CD4-positive, CD25-positive, alpha-beta regulatory T cell (primary cell): ENCODE results near the gene KSR2. TPM values are rescaled to one million over a fixed set of nuclear protein-coding genes. Genes with fewer than 3 reads are reported as not detected.
"Not testable (repeated sequence)": the region's sequence is repeated elsewhere in the genome, so short reads cannot be mapped to it uniquely, and the experiment has no call there.

Experiments
- ATAC-seq, 2 donors: fragments of 150-1000 bp; cut with Tn5 transposase; one replicate each; pipeline ENCODE4 v1.10.0; 2021; ENCODE audit warnings: low read depth in 2 of 2, moderate number of reproducible peaks in 2 of 2, moderate library complexity in 1 of 2
- DNase-seq, 3 donors: peaks; one replicate each; pipeline versions ENCODE4 v3.0.0 to v3.0.0-alpha.2; 2012 to 2022; ENCODE audit warnings: mixed read lengths in 1 of 3
- H3K27ac ChIP-seq: one replicate; pipeline ENCODE4 v1.7.0; 2013; ENCODE audit warnings: mild to moderate bottlenecking, low read length; ENCODE audit not compliant: insufficient read depth, poor library complexity, severe bottlenecking
- H3K27me3 ChIP-seq: one replicate; pipeline ENCODE4 v1.7.0; 2013; ENCODE audit warnings: low read length; ENCODE audit not compliant: control insufficient read depth, insufficient read depth
- H3K36me3 ChIP-seq: one replicate; pipeline ENCODE4 v1.7.0; 2013; ENCODE audit warnings: mild to moderate bottlenecking, low read length, moderate library complexity; ENCODE audit not compliant: control insufficient read depth, insufficient read depth
- H3K4me1 ChIP-seq: 2 replicates; pipeline ENCODE4 v1.7.0; 2013; ENCODE audit warnings: mild to moderate bottlenecking, low read length; ENCODE audit not compliant: insufficient read depth, control insufficient read depth, poor library complexity, severe bottlenecking
- H3K4me3 ChIP-seq: one replicate; pipeline ENCODE4 v1.7.0; 2013; ENCODE audit warnings: low read depth, mild to moderate bottlenecking, low read length, moderate library complexity
- H3K9me3 ChIP-seq, 2 experiments: 1 replicate in 1 of 2; 2 replicates in 1 of 2; pipeline ENCODE4 v1.7.0; 2013; ENCODE audit warnings: low read length in 2 of 2, mild to moderate bottlenecking in 1 of 2, moderate library complexity in 1 of 2; ENCODE audit not compliant: control insufficient read depth in 2 of 2
- H3K27ac Mint-ChIP-seq, 3 donors: one replicate each; pipeline ENCODE4 v1.8.0; 2020 to 2022; ENCODE audit warnings: mild to moderate bottlenecking in 3 of 3, mixed read lengths in 3 of 3, moderate library complexity in 2 of 3
- H3K27me3 Mint-ChIP-seq: one replicate; pipeline ENCODE4 v1.8.0; 2022; ENCODE audit warnings: mild to moderate bottlenecking, mixed read lengths
- H3K36me3 Mint-ChIP-seq: one replicate; pipeline ENCODE4 v1.8.0; 2020; ENCODE audit warnings: mixed read lengths
- H3K4me1 Mint-ChIP-seq, 4 donors: one replicate each; pipeline ENCODE4 v1.8.0; 2020 to 2022; ENCODE audit warnings: mixed read lengths in 4 of 4, mild to moderate bottlenecking in 1 of 4
- H3K4me3 Mint-ChIP-seq, 4 donors: one replicate each; pipeline ENCODE4 v1.8.0; 2020 to 2022; ENCODE audit warnings: mild to moderate bottlenecking in 4 of 4, mixed read lengths in 4 of 4, moderate library complexity in 3 of 4
- H3K9me3 Mint-ChIP-seq, 7 donors: one replicate each; pipeline ENCODE4 v1.8.0; 2020 to 2022; ENCODE audit warnings: mixed read lengths in 7 of 7, mild to moderate bottlenecking in 3 of 7, moderate library complexity in 2 of 7
- polyA plus RNA-seq, 4 donors: library from polyadenylated mRNA; unstranded; fragments of 300-500 nt; fragmentation: Illumina TruSeq; gene quantifications; one replicate each; pipeline ENCODE4 v1.2.3, GENCODE V29; 2021
- total RNA-seq: library from RNA; stranded (reverse); gene quantifications from one replicate; pipeline ENCODE4 v1.2.3, GENCODE V29; 2022

Gene KSR2
- total and polyA plus RNA-seq, 5 donors from 2014 or later: 0.20 TPM; not detected in 4

DNA sequence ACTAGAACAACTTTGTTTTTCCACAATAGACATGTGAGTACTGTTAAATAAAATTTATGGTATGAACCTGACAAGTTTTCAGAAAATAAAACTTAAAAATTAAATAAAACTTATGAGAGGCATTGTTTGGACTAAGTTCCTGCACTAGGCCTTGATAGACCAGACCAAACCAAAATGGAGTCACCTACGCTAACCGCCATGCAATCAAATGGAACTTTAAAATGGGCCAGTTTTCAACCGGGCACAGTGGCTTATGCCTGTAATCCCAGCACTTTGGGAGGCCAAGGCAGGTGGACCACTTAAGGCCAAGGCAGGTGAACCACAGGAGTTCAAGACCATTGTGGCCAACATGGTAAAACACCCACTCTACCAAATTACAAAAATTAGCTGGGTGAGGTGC is 42.6 kb upstream of the KSR2 start:
- ATAC-seq: no peak
- H3K36me3 Mint-ChIP-seq: no peaks in the 10 kb centered on the region

DNA sequence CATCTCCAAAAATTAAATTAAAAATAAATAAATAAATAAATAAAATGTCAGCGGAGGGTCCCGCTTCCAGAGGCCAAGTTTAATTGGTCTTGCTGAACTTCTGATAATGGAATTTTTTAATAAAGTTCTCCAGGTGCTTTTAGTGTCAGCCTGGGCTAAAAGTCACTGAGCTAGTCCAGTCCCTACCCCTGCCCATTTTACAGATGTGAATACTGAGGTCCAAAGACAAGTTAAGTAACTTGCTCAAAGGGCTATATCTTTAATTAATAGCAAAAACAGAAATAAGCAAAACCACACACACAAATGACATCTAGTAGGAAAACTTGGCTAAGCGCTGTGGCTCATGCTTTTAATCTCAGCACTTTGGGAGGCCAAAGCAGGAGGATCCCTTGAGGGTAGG is 42.1 kb upstream of the KSR2 start:
- Mint-ChIP-seq H3K9me3 (no peaks in the 10 kb centered on the region), H3K27ac (no peak overlapping the region), H3K27me3 (peaks cover 4% of the 10 kb centered on the region), H3K4me3 (no peak overlapping the region), H3K36me3 (no peaks in the 10 kb centered on the region), H3K4me1 (peaks cover 0 to under 1% (median 0%) of the 10 kb centered on the region in 4 donors)
- no peaks in the 10 kb centered on the region for H3K4me1 ChIP-seq
- no peaks in the 10 kb centered on the region for H3K27me3 ChIP-seq
- H3K4me3 ChIP-seq: no peak overlapping the region
- ATAC-seq (no peak), DNase-seq (no peak)
- no peak overlapping the region for H3K27ac ChIP-seq
- no peaks in the 10 kb centered on the region for H3K9me3 ChIP-seq
- H3K36me3 ChIP-seq: no peaks in the 10 kb centered on the region

More for the DNA sequence above, 42.6 kb upstream of the KSR2 start:
- Mint-ChIP-seq H3K4me3 (peak overlapping the region in 1 of 4 donors; percentile 43), H3K4me1 (peaks cover 0 to 6% (median 1%) of the 10 kb centered on the region in 4 donors), H3K27ac (no peak overlapping the region), H3K9me3 (peaks cover 0 to under 1% (median 0%) of the 10 kb centered on the region in 7 donors), H3K27me3 (peaks cover 7% of the 10 kb centered on the region)
- Histone ChIP-seq H3K4me1 (no peaks in the 10 kb centered on the region), H3K36me3 (no peaks in the 10 kb centered on the region), H3K4me3 (no peak overlapping the region), H3K27me3 (no peaks in the 10 kb centered on the region), H3K9me3 (no peaks in the 10 kb centered on the region), H3K27ac (no peak overlapping the region)
- no peak for DNase-seq

DNA sequence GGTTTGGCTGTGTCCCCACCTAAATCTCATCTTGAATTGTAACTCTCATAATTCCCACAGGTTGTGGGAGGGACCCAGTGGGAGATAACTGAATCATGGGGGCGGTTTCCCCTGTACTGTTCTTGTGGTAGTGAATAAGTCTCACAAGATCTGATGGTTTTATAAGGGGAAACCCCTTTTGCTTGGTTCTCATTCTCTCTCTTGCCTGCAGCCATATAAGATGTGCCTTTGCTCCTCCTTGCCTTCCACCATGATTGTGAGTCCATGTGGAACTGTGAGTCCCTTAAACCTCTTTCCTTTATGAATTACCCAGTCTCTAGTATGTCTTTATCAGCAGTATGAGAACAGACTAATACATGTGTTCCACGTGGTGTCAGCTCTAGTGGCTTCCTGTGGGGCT is 31.0 kb upstream of the KSR2 start:
- H3K9me3 ChIP-seq, H3K4me3 ChIP-seq, H3K4me3 Mint-ChIP-seq, H3K27ac Mint-ChIP-seq, H3K27ac ChIP-seq, H3K4me1 ChIP-seq, DNase-seq, H3K36me3 Mint-ChIP-seq, ATAC-seq, H3K9me3 Mint-ChIP-seq, H3K27me3 ChIP-seq, H3K4me1 Mint-ChIP-seq, H3K36me3 ChIP-seq, H3K27me3 Mint-ChIP-seq: not testable (repeated sequence)

DNA sequence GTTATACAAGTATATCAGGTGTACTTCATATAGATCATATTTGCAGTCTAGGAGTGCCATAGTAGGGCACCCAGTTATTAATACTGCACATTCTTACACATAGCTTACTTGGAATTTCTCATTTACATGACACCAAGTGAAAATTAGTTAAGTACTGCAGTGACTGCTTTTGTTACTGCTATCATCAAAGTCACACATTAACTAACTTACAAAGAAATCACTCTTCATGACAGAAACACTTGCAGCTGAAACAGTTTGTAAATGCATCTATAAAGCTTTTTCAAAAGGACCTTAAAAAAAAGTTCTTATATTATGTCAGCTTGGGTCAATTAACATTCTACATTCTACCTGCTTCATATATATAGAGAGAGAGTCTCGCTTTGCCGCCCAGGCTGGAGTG is 29.9 kb upstream of the KSR2 start:
- Mint-ChIP-seq H3K27me3 (peaks cover 6% of the 10 kb centered on the region), H3K4me3 (no peak overlapping the region), H3K27ac (no peak overlapping the region), H3K4me1 (no peaks in the 10 kb centered on the region), H3K9me3 (peaks cover 0 to 4% (median 1%) of the 10 kb centered on the region in 7 donors), H3K36me3 (no peaks in the 10 kb centered on the region)
- Histone ChIP-seq H3K4me3 (no peak overlapping the region), H3K36me3 (no peaks in the 10 kb centered on the region), H3K27me3 (peaks cover 3% of the 10 kb centered on the region), H3K27ac (no peak overlapping the region), H3K4me1 (no peaks in the 10 kb centered on the region), H3K9me3 (no peaks in the 10 kb centered on the region)
- ATAC-seq (no peak), DNase-seq (no peak)

DNA sequence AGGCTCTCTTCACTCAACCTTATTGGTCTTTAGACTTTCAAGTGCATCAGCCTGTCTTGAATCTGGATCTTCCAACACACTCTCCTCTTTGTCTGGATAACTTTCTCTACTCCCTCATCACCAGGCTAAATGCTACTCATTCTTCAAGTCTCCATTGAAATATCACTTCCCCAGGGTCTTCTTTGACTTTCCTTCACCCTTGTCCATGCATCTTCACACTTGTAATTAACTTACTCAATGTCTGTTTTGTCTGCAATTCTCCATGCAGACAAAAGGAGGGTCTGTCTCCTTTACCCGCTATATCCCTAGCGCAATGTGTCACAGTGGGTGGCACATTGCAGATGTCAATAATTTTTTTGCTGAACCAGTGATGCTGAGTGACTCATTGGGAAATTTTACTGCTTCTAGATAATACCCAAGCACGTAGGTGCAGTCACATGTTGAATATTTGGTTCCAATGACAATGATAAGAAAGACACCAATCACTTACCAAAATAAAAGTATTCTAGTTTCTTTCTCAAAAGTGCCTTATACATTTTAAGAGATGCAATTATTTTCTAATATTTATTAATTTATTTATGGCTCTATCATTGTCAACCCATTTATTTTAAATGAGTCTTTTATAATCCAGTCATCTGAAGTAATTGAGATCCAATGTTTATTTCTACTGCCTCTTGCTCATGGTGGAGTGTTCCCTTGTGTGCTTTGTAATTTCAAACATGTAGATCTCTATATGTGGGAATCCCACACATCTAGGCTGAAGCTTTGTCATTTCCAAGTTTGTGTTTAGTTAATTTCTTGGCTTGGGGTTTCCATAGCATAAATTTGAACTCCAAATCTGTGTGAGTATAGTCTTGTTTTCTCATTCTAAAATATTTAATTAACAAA is 26.0 kb upstream of the KSR2 start:
- Mint-ChIP-seq H3K4me3 (no peak overlapping the region), H3K27me3 (peaks cover 6% of the 10 kb centered on the region), H3K9me3 (peaks cover 0 to 2% (median 1%) of the 10 kb centered on the region in 7 donors), H3K4me1 (no peaks in the 10 kb centered on the region), H3K36me3 (no peaks in the 10 kb centered on the region), H3K27ac (no peak overlapping the region)
- no peak for DNase-seq
- Histone ChIP-seq H3K27me3 (peaks cover 3% of the 10 kb centered on the region), H3K4me1 (no peaks in the 10 kb centered on the region), H3K9me3 (no peaks in the 10 kb centered on the region), H3K36me3 (no peaks in the 10 kb centered on the region), H3K27ac (no peak overlapping the region), H3K4me3 (no peak overlapping the region)
- no peak for ATAC-seq

DNA sequence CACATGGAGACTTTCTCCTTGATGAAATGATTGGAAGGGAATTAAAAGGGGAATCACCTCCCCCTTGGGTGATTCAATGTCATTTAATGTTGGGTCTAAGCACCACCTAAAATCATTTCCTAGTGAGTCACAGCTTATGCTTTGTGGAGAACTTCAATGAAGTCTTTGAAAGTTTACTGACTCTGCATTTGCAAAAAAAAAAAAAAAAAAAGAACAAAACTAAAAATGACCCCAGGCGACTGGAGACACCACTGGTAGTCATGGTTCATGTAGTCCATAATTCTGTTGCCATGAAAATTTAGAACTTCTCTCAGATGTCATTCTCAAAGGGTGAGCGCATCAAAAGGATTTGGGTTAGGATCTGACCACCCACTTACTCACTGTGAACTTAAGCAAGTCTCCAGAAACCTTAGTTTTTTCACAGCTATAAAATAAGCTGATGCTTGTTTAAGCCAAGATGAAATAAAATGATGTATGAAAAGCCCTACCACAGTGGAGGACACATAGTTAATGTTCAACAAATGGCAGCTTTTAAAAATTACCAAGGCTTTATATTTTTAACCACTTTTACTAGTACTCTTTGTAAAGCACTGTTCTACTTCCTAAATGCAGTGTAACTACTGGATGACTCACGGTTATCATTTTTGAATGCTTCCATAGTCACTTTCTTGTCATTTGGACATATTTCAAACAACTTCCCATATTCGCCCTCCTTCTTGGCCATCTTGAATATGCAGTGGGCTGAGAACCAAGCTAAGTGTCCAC is 18.1 kb upstream of the KSR2 start:
- peaks cover 17% of the 10 kb centered on the region for H3K27me3 Mint-ChIP-seq
- no peak overlapping the region for H3K4me3 Mint-ChIP-seq
- H3K4me1 Mint-ChIP-seq: no peaks in the 10 kb centered on the region
- peaks cover 0 to 5% (median 4%) of the 10 kb centered on the region in 7 donors for H3K9me3 Mint-ChIP-seq
- ATAC-seq: no peak
- no peaks in the 10 kb centered on the region for H3K36me3 ChIP-seq
- H3K4me1 ChIP-seq: no peaks in the 10 kb centered on the region
- H3K4me3 ChIP-seq: no peak overlapping the region
- no peak for DNase-seq
- H3K36me3 Mint-ChIP-seq: no peaks in the 10 kb centered on the region
- no peaks in the 10 kb centered on the region for H3K27me3 ChIP-seq
- H3K9me3 ChIP-seq: peaks cover 0 to 3% of the 10 kb centered on the region in 2 experiments
- H3K27ac ChIP-seq: no peak overlapping the region
- H3K27ac Mint-ChIP-seq: no peak overlapping the region

DNA sequence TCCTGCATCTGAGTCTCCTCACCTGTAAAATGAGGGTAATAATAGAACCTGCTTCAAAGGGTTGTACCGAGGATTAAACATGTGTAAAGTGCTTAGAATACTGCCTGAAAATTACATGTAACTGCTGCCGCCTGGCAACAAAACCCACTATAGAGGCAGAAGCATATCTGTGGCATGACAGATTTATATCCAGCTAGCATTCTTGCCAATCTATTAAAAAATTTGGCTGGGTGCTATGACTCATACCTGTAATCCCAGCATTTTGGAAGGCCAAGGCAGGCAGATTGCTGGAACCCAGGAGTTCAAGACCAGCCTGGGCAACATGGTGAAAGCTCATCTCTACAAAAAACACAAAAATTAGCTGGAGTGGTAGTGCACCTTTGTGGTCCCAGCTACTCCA is 16.4 kb upstream of the KSR2 start:
- Histone ChIP-seq H3K27me3 (no peaks in the 10 kb centered on the region), H3K4me1 (no peaks in the 10 kb centered on the region), H3K4me3 (no peak overlapping the region), H3K36me3 (no peaks in the 10 kb centered on the region), H3K9me3 (peaks cover 0 to 3% of the 10 kb centered on the region in 2 experiments), H3K27ac (no peak overlapping the region)
- Mint-ChIP-seq H3K27ac (no peak overlapping the region), H3K4me1 (no peaks in the 10 kb centered on the region), H3K36me3 (no peaks in the 10 kb centered on the region), H3K27me3 (peaks cover 17% of the 10 kb centered on the region), H3K9me3 (peaks cover 0 to 5% (median 4%) of the 10 kb centered on the region in 7 donors), H3K4me3 (no peak overlapping the region)
- no peak for DNase-seq
- no peak for ATAC-seq
